Astrocyte of the cerebellum (primary cell): Measurements from ENCODE around the gene CD70.

ENCODE experiments used
- DNase-seq: peaks from one replicate; pipeline ENCODE4 v3.0.0-alpha.2; 2011; ENCODE audit warnings: low read depth
- H3K4me3 ChIP-seq: 2 replicates; pipeline ENCODE4 v1.5.1; 2011; ENCODE audit warnings: mild to moderate bottlenecking, low read depth, low read length, moderate library complexity
- CTCF ChIP-seq: IDR thresholded peaks from 2 replicates; pipeline ENCODE4 v1.5.1; 2012; ENCODE audit warnings: low read length, low read depth, moderate library complexity, mild to moderate bottlenecking; ENCODE audit errors: missing control alignments
- in situ Hi-C: cut with HindIII; loops from 2 replicates; pipeline ENCODE4 v1.10.0; 2017; ENCODE audit warnings: low sequenced_read_pairs

CD70 gene

GRCh38 chr19:6593651-6594416 lies 2.9 kb upstream of the CD70 start:
- TF ChIP-seq CTCF = no peak
- in situ Hi-C loops = no loop called here
- no peak overlapping the region for H3K4me3 ChIP-seq
- DNase-seq = no peak

DNA sequence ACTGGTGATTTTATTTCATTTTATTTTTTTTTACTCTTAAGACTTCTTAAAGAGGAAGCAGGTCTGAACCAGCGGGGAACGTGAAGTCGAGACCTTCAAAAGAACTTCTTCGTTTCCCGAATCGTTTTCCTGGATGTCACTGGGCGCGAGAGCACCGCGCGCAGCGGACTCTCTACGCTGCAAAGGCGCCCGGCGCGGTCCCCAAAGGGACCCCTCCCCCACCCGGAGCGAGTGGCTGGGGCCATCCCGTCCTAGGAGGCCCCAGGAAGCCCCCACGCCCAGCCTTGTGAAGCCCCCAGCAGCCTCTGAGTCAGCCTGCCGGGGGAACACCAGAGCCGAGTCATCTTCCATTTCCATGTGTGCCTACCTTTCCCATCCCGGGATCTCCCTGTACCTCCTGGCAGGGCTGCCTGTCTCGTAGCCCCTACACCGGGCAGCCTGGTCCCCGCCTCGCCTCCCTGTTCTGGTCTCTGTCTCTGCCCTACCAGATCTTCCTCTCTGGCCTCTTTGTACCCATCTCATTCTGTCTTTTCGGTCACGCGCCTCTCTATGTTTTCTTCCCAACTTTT lies 608 bp downstream of the CD70 start:
- no peak for DNase-seq
- H3K4me3 ChIP-seq = peak overlapping the region; percentile 36
- in situ Hi-C loops = no loop called here
- no peak for TF ChIP-seq CTCF

GRCh38 chr19:6589711-6590257 lies 1.2 kb downstream of the CD70 start:
- DNase-seq = no peak
- no peak for TF ChIP-seq CTCF
- H3K4me3 ChIP-seq = peak overlapping the region; percentile 36
- in situ Hi-C loops = no loop called here

DNA sequence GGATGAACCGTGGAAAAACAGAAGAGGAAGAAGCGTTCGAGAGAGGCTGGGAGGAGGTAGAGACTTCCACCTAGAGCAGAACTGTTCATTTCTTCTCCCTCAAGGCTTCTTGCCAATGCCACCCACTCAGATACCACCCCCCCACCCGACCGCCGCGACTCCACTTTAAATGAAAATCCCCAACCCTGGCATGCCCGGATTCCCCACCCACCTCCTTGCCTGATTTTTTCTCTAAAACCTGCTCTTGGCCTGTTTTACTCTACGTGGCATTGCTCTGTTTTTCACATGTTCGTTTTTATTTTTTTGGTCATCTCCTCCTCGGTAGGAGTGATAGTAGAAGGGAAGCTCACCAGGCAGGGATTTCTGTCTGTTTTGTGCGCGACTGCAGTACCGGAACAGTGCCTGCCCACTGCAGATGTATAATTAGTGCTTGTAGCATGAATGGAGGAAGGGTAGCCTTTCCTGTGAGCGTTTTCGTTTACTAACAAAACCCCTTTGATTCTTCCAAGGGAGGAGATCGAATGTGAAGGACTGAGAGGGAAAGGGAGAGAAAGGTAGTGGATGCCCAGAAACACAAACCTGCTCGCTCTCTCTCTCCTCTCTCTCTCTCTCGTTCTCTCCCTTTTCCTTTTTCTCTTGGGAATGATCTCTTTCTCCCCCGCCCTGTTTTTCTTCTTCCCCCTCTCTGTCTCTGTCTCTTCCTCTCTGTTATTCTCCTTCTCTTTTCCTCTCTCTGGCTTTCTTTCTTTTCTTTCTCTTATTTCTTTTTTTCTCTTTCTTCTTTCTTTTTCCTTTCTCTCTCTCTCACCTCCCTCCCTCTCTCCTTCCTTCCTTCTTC lies 2.2 kb downstream of the CD70 start:
- DNase-seq = no peak
- in situ Hi-C loops = no loop called here
- H3K4me3 ChIP-seq = no peak overlapping the region
- TF ChIP-seq CTCF = no peak

DNA sequence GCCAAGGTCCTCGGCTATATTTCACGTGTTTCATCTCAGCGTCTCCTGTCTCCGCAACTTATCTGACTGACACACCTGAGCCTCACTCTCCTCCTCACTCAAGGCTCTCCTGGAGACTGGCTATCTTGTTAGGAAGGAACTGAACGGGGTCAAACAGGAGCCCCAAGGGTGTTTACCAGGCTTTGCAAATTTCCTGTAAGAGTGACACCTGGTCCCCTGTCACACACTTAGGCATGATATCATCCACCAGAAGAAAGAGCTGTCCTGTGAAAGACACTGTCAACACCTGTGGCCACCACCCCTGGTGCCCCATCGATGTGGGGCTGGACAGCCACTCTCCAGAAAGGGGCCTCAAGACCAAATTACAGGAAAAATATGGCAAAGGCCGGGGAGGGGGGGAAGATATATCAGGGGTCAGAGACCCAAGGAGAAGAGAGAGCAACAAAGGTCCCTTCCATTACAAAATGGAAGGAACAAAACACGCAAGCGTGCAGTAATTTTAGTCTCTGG lies 2.9 kb downstream of the CD70 start:
- in situ Hi-C loops = no loop called here
- H3K4me3 ChIP-seq = no peak overlapping the region
- TF ChIP-seq CTCF = no peak
- no peak for DNase-seq
